HT-29 (cell line): Measurements from ENCODE around the gene HSF2. TPM values are rescaled to one million over a fixed set of nuclear protein-coding genes. Genes with fewer than 3 reads are reported as not detected.

Source experiments
- DNase-seq: peaks from one replicate; pipeline ENCODE4 v3.0.0-alpha.2; 2015; ENCODE audit warnings: low spot score
- total RNA-seq: library from RNA; depleted of rRNA; stranded (reverse); fragments of >200 nt; shearing (Covaris generic); gene quantifications from 2 replicates; pipeline ENCODE4 v1.2.3, GENCODE V29; 2014

HSF2 gene
- total RNA-seq, 1 experiment from 2014 or later, result 7.5 TPM

GRCh38 chr6:122394016-122394415 lies 5.4 kb upstream of the HSF2 start:
- no peak for DNase-seq

- no peak for DNase-seq
These were observed 451 bp upstream of the HSF2 start for GRCh38 chr6:122399055-122399347.

GRCh38 chr6:122400121-122400450 lies 634 bp downstream of the HSF2 start:
- peak; percentile 25 for DNase-seq

DNA sequence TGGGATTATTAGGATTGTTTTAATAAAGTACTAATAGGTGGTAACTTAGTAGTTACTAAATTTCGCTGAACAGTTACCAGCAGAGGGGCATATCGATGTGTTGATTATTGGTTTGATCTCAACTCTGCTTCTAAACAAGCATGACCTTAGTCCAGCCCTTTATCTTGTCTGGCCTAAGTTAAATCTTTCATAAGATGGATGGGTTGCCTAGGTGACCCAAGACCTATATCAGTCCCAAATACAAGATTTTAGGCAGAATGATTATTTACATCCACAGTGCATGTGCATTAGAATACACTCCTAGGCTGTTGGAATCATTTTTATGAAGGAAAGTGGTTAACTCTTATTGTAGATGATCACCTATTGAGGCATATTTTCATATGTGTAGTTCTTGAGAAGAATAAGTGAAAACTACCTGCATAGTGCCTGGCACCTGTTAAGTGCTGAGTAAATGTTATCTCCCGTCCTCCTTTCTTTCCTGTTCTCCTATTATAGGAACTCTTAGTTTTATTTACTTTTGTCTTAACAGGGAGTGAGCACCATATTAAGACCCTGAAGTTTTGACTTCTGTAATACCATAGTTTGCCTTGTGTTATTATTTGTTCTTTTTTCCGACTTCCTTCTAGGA lies 1.1 kb downstream of the HSF2 start:
- peak; percentile 20 for DNase-seq

DNA sequence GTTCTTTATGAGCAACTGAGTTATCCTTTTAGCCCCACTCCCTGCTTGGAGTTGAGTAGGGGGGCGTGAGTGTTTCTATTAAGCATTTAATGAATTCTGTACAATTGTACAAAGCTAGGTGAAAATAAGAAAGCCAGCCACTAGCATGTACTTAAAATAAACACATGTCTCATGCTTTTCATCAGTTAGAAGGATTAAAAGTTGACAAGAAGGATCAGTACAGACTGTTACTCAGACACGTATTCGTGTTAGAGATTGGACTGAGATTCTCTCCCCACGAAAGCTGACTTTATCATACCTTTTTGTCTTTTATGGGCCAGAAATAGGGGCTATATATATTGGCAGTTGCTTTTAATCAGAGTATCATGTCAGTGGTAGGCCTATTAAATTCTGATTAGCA lies 1.7 kb downstream of the HSF2 start:
- DNase-seq, result no peak

DNA sequence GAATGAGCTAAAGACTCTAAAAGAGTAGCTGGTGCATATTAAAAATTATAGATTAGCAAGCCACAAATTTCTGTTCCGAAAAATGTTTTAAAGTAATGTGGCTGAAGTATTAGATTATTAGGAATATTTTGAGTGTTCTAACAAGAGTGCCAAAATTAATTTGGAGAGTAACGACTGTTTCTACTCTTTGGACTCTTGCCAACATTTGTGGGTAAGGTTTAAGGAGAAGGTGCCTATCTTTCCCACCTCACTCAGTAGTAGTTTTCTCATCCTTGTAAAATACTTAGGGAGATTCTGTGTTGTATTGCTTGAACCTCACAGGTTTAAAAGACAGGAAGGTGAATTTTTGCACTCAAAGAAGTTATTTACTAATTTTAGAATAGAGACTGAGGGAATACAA lies 5.0 kb downstream of the HSF2 start:
- DNase-seq, result no peak

- no peak for DNase-seq
These were observed 6.0 kb downstream of the HSF2 start for GRCh38 chr6:122405417-122405816.

- no peak for DNase-seq
These were observed 6.7 kb downstream of the HSF2 start for GRCh38 chr6:122406187-122406586.

DNA sequence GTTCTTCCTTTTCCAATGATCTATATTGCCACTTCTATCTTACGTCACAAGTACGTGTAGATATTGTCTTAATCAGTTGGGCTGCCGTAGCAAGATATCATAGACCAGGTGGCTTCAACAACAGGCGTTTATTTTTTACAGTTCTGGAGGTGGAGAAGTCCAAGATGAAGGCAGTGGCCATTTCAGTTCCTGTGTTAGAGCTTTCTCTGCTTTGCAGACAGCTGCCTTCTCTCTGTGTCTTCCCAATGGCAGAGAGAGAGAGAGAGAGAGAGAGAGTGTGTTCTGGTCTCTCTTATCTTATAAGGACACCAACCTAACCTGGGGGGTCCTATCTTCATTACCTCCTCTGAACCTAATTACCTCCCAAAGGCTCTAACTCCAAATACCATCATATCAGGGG lies 8.3 kb downstream of the HSF2 start:
- DNase-seq, result no peak

GRCh38 chr6:122408240-122408639 lies 8.8 kb downstream of the HSF2 start:
- DNase-seq, result no peak

DNA sequence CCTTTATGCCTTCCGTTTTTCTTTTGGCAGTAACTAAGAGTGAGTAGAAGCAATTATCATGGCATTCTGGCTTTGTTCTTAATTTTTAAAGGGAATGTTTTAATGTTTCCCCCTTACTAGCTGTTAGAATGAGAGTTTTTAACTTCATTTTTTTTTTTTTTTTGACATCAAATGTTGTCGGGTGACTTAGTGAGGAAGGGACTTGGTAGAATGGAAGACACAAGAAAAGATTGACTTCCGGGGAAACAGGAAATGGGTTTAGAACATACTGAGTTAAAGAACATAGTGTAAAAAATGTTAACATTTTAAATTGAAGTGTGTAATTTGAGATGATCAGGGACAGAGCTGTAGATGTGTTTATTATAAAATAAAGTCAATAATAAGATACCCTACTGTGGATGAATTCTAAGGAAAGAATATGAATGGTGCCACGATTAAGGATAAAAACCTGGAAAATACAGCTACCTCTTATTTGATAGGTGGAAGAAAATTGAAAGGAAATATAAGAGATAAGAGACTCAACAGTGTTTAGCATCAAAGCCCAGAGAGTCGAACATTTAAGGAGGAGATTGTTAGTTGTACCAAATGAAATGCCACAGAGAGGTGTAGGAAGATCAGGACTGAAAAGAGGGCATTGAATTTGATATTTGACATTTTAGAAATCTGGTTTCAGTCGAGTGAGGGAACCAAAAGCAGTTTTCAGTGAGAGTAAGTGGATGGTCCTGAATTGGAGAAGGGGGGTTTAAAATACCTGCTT lies 9.4 kb downstream of the HSF2 start:
- no peak for DNase-seq

GRCh38 chr6:122412001-122412400 lies 12.5 kb downstream of the HSF2 start:
- no peak for DNase-seq

- no peak for DNase-seq
These were observed 17.4 kb downstream of the HSF2 start for GRCh38 chr6:122416825-122417224.

DNA sequence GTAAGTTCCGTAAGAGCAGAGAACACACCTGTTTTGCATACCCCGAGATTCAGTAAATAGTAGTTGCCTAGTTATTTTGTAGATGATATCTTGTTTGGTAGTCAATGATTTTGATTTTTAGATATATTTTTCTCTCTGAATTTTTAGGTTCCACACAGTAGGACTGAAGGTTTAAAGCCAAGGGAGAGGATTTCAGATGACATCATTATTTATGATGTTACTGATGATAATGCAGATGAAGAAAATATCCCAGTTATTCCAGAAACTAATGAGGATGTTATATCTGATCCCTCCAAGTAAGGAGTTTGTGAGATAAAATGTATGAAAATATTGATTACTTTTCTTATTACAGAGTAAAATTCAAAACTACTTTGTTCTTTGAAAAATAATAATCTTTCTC lies 22.6 kb downstream of the HSF2 start:
- DNase-seq, result no peak

- DNase-seq, result no peak
These were observed 23.3 kb downstream of the HSF2 start for GRCh38 chr6:122422614-122423267.

- DNase-seq, result no peak
These were observed 24.3 kb downstream of the HSF2 start for GRCh38 chr6:122423734-122424133.

DNA sequence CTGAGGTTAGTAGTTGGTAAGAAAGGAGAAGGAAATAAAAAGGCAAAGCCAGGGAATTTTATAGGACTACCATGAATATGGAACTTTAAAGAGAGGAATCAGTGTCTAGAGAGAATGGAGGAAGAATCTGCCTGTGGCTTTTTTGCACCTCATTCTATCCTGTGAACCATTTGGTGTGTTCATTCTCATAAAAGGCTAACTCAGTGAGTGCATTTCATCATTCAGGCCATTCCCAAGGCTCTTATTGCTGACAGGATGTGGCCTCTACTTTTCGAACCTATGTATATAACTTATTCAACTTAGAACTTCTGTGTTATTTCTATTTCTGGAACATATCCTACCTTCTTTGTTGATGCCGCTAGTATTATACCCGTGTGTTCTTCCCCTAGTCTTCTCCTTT lies 27.1 kb downstream of the HSF2 start:
- DNase-seq, result no peak

- DNase-seq, result no peak
These were observed 29.3 kb downstream of the HSF2 start for GRCh38 chr6:122428781-122429180.

DNA sequence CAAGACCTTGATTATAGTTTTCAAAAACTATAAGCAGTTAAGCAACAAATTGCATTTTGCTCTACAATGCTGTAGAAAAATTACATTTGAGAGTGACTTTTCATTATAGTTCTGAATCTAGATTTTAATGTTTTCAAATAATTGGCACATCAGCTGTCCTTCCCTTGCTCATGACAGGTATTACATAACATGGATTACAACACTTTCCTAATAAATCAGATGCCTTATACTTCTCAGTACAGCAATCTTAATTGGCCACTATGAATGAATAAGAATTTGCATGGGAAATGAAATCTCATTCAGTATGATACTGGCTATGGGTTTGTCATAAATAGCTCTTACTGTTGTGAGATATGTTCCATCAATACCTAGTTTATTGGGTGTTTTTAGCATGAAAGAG lies 29.9 kb downstream of the HSF2 start:
- no peak for DNase-seq

GRCh38 chr6:122431780-122432179 lies 32.3 kb downstream of the HSF2 start:
- DNase-seq, result no peak

DNA sequence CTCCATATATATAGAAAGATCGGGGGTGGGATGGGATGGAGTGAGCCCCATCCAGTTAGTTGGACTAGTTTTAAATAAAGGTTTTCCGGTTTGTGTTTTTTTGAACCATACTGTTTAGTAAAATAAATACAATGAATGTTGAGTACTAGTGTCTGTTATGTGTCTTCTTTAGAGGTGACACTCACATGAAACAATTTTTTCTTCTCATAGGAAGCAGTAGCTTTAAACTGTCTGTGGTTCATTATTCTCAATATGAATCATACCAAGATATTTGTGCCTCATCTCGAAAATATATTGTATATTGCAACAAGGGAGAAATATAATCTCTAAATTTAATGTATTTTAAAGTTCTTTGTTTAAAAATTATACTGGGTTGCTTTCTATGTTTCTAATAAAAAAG lies 33.4 kb downstream of the HSF2 start:
- no peak for DNase-seq

- no peak for DNase-seq
These were observed 39.5 kb downstream of the HSF2 start for GRCh38 chr6:122438975-122439374.

DNA sequence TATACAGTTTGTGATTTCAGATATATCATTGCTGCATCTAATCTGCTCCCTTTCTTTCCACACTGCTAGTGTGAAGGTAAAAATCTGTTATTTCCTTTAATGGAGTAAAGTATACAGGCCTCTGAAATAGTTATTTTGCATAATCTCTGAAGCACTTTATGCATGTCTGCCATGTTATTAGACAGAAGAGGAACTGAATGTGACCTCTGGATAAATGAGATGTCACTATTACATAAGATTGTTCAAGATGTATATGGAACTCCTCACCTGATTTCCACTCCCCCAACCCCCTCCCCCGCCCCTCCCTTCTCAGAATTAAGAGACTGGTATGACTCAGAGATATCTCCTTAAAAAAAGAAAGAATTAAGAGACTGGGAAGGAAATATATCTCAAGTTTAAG lies 45.8 kb downstream of the HSF2 start:
- no peak for DNase-seq
